ENCODE measurements around the gene DNPH1. TPM values are rescaled to one million over a fixed set of nuclear protein-coding genes. Genes with fewer than 3 reads are reported as not detected.

DNPH1 gene
- total and polyA plus RNA-seq, 9 of the 15 experiments (the other 6 are each of a cell fraction or from before 2014, with no cell fraction given): 7.3 to 300 (median 68.7) TPM

GRCh38 chr6:43181942-43182860 is 47.1 kb downstream of the DNPH1 start, which contains the start of gene CUL9 (continued):
- TF ChIP-seq THAP12 (CRISPR knock-in tag; IDR thresholded peaks at IDR 0.05) (peak; percentile 94), KLF1 (tag; IDR thresholded peaks at IDR 0.05) (no peak), TRIM28 (IDR thresholded peaks at IDR 0.05) (no peak), ZNF324 (CRISPR knock-in tag; IDR thresholded peaks at IDR 0.05) (no peak), TCF7L2 (IDR thresholded peaks at IDR 0.05; ENCODE audit: low read depth, low read length) (no peak), ZNF280A (IDR thresholded peaks at IDR 0.05; ENCODE audit: low read depth, partially characterized antibody) (no peak), E2F1 (CRISPR knock-in tag; IDR thresholded peaks at IDR 0.05) (peak; percentile 84; the same call in 1 of the 2 replicates), RCOR1 (IDR thresholded peaks at IDR 0.05; ENCODE audit: borderline replicate concordance in 1 of 2, low read depth in 2 of 2, low read length in 2 of 2) (0 out of 4 replicates have a peak, but pooled peaks of 1 of the 2 experiments have one; percentile 6), TSC22D4 (tag; IDR thresholded peaks at IDR 0.05) (no peak), ZNF449 (CRISPR knock-in tag; IDR thresholded peaks at IDR 0.05) (no peak), NEUROD1 (IDR thresholded peaks at IDR 0.05; ENCODE audit: borderline replicate concordance, low read depth, low read length, partially characterized antibody) (peak; percentile 58), POLR2AphosphoS2 (IDR thresholded peaks at IDR 0.05; ENCODE audit: low read length) (peak; percentile 91), ZNF695 (CRISPR knock-in tag; IDR thresholded peaks at IDR 0.05) (no peak), IRF1 (CRISPR knock-in tag; IDR thresholded peaks at IDR 0.05; ENCODE audit: borderline replicate concordance) (no peak), MLX (CRISPR knock-in tag; conservative IDR thresholded peaks at IDR 0.05) (peak in 1 of 2 experiments; percentile 58; a peak in 1 of 4 replicates), HNRNPK (IDR thresholded peaks at IDR 0.05; ENCODE audit: low read depth, low read length, poor library complexity, severe bottlenecking) (peak; percentile 55), ZNF76 (CRISPR knock-in tag; IDR thresholded peaks at IDR 0.05; ENCODE audit: borderline replicate concordance) (no peak), U2AF2 (optimal IDR thresholded peaks at IDR 0.05; ENCODE audit: low read depth, low read length) (no peak)
